Stimulated activated CD4-positive, alpha-beta T cell treated with anti-CD3 and anti-CD28 coated beads, Interleukin-1b, Interleukin-23, amount 100 ng/mL, for 48 hours (primary cell): Measurements from ENCODE around the gene MRPL43.

Experiments used
- DNase-seq: peaks from one replicate; pipeline ENCODE4 v3.0.0-alpha.2; 2020

MRPL43 gene

GRCh38 chr10:100962351-100963080, 24.8 kb downstream of the MRPL43 start:
- DNase-seq = no peak

DNA sequence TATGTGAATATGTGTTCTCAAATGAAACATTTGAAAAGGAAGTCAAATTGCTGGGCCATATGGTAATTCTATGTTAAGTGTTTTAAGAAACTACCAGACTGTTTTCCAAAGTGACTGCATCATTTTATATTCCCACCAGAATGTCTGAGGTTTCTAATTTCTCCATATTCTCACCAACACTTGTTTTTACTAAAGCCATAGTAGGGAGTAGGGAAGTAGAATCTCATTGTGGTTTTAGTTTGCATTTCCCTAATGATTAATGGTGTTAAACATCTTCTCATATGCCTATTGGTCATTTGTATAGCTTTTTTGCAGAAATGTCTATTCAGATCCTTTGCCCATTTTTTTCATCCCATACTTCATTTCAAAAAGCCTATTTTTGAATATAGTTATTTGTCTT, 27.0 kb downstream of the MRPL43 start:
- no peak for DNase-seq

- no peak for DNase-seq
These were observed 38.4 kb downstream of the MRPL43 start for GRCh38 chr10:100948916-100949315.

DNA sequence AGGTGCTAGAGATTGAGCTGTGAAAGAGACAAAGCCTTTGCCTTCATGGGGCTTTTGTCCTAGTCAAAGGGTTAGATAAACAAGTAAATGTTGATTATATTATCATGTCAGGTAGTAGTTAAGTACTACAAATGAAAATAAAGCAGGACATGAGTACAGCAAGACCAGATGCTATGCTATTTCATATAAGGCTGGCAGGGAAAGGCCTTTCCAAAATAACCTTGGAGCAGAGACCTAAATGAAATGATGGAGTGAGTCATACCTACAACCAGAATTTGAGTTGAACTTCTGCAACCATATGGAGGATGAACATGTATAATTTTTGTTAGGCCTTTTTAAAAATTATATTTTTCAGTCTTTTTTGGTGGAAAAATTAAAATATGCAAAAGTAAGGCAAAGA, 41.5 kb downstream of the MRPL43 start:
- no peak for DNase-seq

GRCh38 chr10:100943508-100943907, 43.8 kb downstream of the MRPL43 start:
- no peak for DNase-seq

GRCh38 chr10:100942229-100942628, 45.1 kb downstream of the MRPL43 start:
- no peak for DNase-seq

DNA sequence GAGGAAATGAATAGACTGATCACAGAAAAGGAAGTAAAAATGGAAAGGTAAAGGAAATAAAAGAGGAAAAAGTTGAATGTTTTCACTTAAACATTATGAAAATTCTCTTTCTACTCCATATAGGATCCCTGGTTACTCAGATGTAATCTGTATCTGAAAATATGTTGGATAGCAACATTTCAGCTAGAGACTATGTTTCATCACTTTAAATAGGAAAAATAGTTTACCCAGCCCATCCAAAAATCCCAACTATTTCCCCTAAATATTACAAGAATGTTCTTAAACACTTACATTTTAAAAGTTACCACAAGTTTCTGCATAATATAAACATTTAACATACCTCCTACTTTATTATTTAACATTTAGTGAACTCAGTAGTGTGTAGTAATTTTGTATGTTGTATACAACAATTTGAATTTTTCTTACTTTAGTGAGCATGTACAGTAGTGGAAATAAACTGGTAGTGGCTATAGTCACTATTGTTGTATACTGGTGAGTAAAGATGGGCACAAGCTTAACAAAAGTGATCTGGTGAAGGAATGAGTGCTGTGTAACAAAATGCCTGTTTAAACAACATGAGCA, 47.4 kb downstream of the MRPL43 start:
- no peak for DNase-seq
